Measurements from ENCODE around the gene PLEKHG3.

DNA sequence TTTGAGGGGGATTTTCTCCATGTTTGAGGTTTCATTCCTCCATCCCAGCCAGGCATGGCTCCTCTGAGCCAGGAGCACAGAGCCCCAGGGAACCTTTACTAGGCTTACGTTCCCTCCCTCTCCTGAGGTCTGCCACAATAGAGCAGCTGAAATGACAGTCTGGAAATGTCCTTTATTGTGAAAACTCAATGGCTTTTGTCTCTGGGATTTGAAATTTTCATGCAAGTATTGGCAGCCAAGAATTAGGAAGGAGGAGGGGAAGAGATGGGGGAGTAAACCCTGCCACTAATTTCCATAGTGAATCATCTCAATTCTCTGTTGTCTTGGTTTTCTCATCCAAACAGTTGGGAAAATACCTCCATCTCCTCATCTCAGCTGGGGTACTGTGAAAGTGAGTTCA is 2.6 kb upstream of the PLEKHG3 start:
- no peak for TF ChIP-seq CTCF (IDR thresholded peaks at IDR 0.05)
- TF ChIP-seq JUN (CRISPR knock-in tag; IDR thresholded peaks at IDR 0.05), result no peak
- no peak for TF ChIP-seq MYBL2 (CRISPR knock-in tag; IDR thresholded peaks at IDR 0.05)
- TF ChIP-seq ATF2 (CRISPR knock-in tag; IDR thresholded peaks at IDR 0.05; ENCODE audit: borderline replicate concordance, low read depth), result no peak
- TF ChIP-seq, protein P1, sequence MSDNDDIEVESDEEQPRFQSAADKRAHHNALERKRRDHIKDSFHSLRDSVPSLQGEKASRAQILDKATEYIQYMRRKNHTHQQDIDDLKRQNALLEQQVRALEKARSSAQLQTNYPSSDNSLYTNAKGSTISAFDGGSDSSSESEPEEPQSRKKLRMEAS (CRISPR knock-in tag; IDR thresholded peaks at IDR 0.05), result no peak
- TF ChIP-seq ZNF263 (CRISPR knock-in tag; IDR thresholded peaks at IDR 0.05; ENCODE audit: low read depth), result no peak
- no peak for TF ChIP-seq E2F4 (CRISPR knock-in tag; IDR thresholded peaks at IDR 0.05; ENCODE audit: borderline replicate concordance, low read depth)
- TF ChIP-seq USF1 (CRISPR knock-in tag; IDR thresholded peaks at IDR 0.05), result no peak
- no peak for TF ChIP-seq ZSCAN18 (CRISPR knock-in tag; IDR thresholded peaks at IDR 0.05)
- no peak for TF ChIP-seq NFYB (CRISPR knock-in tag; conservative IDR thresholded peaks at IDR 0.05; ENCODE audit: low read depth)
- no peak for TF ChIP-seq IRF1 (CRISPR knock-in tag; IDR thresholded peaks at IDR 0.05)
- TF ChIP-seq CREB1 (CRISPR knock-in tag; IDR thresholded peaks at IDR 0.05), result no peak
- no peak for TF ChIP-seq FOXJ3 (CRISPR knock-in tag; IDR thresholded peaks at IDR 0.05; ENCODE audit: borderline replicate concordance)

Measured in WTC11 (cell line).